ENCODE results near the gene CFAP68.

CFAP68 gene

DNA sequence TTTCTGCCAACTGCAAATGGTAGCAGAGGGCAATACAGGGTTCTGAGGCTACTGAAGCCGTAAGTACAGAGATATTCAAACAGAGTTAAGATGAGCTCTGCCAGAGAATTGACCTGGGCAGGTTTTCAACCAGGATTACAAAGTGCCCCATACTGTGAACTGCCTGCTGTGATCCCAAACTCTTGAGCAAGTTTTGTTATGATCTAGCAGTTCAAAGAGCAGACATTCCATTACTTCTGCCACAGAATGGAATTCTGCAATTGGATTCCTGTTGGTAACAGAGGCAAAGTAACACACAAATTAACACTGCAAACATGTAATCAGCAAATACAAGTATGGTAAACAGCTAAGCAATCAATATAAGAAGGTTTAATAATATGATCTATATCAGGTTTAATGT, 39.2 kb upstream of the CFAP68 start:
- Histone ChIP-seq H3K27me3 (ENCODE audit: insufficient read depth, low read length) (no peaks in the 10 kb centered on the region), H3K18ac (ENCODE audit: low read length) (no peak overlapping the region), H3K14ac (ENCODE audit: low read length) (no peak overlapping the region), H2AK5ac (ENCODE audit: low read length) (no peak overlapping the region), H3K27ac (ENCODE audit: low read depth, low read length) (no peak overlapping the region), H4K12ac (ENCODE audit: low read depth, low read length) (no peak overlapping the region), H3K79me1 (ENCODE audit: low read length) (no peaks in the 10 kb centered on the region), H3K79me2 (ENCODE audit: control insufficient read depth, insufficient read depth, low read length, poor library complexity) (no peaks in the 10 kb centered on the region), H2AFZ (ENCODE audit: insufficient read depth, low read length, poor library complexity) (no peak overlapping the region), H2BK120ac (ENCODE audit: insufficient read depth, low read length, poor library complexity) (no peak overlapping the region), H3K9ac (ENCODE audit: low read length) (no peak overlapping the region), H3K23ac (ENCODE audit: low read length) (no peak overlapping the region), H2BK5ac (ENCODE audit: low read depth, low read length, poor library complexity) (no peak overlapping the region), H3K9me3 (ENCODE audit: insufficient read depth, low read depth, low read length) (no peaks in the 10 kb centered on the region), H2BK12ac (ENCODE audit: low read length) (no peak overlapping the region), H3K4ac (ENCODE audit: low read depth, low read length) (no peak overlapping the region), H3K4me2 (ENCODE audit: low read length) (no peak overlapping the region), H3K36me3 (ENCODE audit: control insufficient read depth in 1 of 2, insufficient read depth in 2 of 2, low read length in 2 of 2) (peaks cover 4 to 12% of the 10 kb centered on the region in 2 experiments), H4K91ac (ENCODE audit: low read depth, low read length) (no peak overlapping the region), H4K8ac (ENCODE audit: low read depth, low read length) (no peak overlapping the region), H3K4me1 (ENCODE audit: control insufficient read depth in 1 of 2, insufficient read depth in 2 of 2, low read length in 2 of 2) (no peaks in the 10 kb centered on the region), H3K4me3 (ENCODE audit: low read depth, low read length) (no peak overlapping the region)
- no peak for DNase-seq
- WGBS (ENCODE audit: extremely low coverage, insufficient coverage, insufficient read length): no CpG with 5 or more reads among the region's 1 CpG

DNA sequence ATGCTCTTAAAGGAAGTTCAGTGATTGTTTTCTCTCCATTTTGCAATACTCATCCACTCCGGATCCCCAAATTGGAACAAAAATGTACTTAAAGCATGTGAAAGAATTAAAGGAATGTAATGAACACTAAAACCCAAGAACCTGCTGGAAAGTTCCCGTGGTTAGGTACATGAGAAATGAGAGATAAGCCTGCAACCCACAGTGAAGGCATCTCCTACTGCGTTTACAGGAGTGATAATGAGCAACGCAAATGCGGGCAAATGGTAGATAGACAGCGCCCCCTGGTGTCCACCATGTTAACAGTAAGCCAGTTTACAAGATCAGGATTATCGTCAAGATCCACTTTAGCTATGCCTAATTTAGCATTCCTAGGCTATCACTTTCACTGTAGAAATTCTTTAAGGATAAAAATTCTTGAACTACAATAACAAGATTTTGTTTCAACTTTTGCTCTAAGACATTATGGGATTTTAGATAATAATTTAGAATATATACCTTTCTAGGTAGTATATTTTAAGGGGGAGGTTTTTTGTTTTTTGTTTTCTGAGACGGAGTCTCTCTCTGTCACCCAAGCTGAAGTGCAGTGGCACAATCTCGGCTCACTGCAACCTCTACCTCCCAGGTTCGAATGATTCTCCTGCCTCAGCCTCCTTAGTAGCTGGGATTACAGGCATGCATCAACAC, 37.8 kb upstream of the CFAP68 start:
- peak; percentile 87 to 97 for DNase-seq
- Histone ChIP-seq H3K4me3 (ENCODE audit: low read depth, low read length) (no peak overlapping the region), H3K9me3 (ENCODE audit: insufficient read depth, low read depth, low read length) (no peaks in the 10 kb centered on the region), H3K23ac (ENCODE audit: low read length) (no peak overlapping the region), H4K91ac (ENCODE audit: low read depth, low read length) (no peak overlapping the region), H3K27ac (ENCODE audit: low read depth, low read length) (no peak overlapping the region), H3K9ac (ENCODE audit: low read length) (no peak overlapping the region), H3K4me1 (ENCODE audit: control insufficient read depth in 1 of 2, insufficient read depth in 2 of 2, low read length in 2 of 2) (no peaks in the 10 kb centered on the region), H2BK5ac (ENCODE audit: low read depth, low read length, poor library complexity) (no peak overlapping the region), H2BK120ac (ENCODE audit: insufficient read depth, low read length, poor library complexity) (no peak overlapping the region), H2BK12ac (ENCODE audit: low read length) (no peak overlapping the region), H3K79me1 (ENCODE audit: low read length) (no peaks in the 10 kb centered on the region), H3K18ac (ENCODE audit: low read length) (no peak overlapping the region), H3K36me3 (ENCODE audit: control insufficient read depth in 1 of 2, insufficient read depth in 2 of 2, low read length in 2 of 2) (peaks cover 2 to 6% of the 10 kb centered on the region in 2 experiments), H4K12ac (ENCODE audit: low read depth, low read length) (no peak overlapping the region), H2AK5ac (ENCODE audit: low read length) (no peak overlapping the region), H3K4ac (ENCODE audit: low read depth, low read length) (no peak overlapping the region), H3K14ac (ENCODE audit: low read length) (no peak overlapping the region), H2AFZ (ENCODE audit: insufficient read depth, low read length, poor library complexity) (no peak overlapping the region), H4K8ac (ENCODE audit: low read depth, low read length) (no peak overlapping the region), H3K79me2 (ENCODE audit: control insufficient read depth, insufficient read depth, low read length, poor library complexity) (no peaks in the 10 kb centered on the region), H3K4me2 (ENCODE audit: low read length) (no peak overlapping the region), H3K27me3 (ENCODE audit: insufficient read depth, low read length) (no peaks in the 10 kb centered on the region)
- no CpG with 5 or more reads among the region's 10 CpGs for WGBS (ENCODE audit: extremely low coverage, insufficient coverage, insufficient read length)

DNA sequence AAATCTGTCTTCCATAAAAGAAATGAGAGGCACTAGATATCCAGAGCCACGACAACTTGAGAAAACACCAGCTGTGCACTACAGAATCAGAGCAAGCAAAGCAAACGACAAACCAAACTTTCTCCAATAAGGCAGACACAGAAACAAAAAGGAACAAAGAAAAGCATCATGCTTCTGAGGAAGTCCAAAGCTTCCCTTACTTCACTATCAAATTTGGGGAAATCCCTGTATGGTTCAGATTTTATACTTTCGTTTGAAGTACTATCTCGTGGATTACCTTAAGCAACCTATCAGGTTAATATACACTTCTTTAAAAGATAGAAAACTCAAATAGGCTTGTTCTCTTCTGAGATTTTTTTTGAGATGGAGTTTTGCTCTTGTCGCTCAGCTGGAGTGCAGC, 35.7 kb upstream of the CFAP68 start:
- Histone ChIP-seq H3K27ac (ENCODE audit: low read depth, low read length) (no peak overlapping the region), H3K27me3 (ENCODE audit: insufficient read depth, low read length) (no peaks in the 10 kb centered on the region), H2BK12ac (ENCODE audit: low read length) (no peak overlapping the region), H3K4me1 (ENCODE audit: control insufficient read depth in 1 of 2, insufficient read depth in 2 of 2, low read length in 2 of 2) (no peaks in the 10 kb centered on the region), H3K79me1 (ENCODE audit: low read length) (no peaks in the 10 kb centered on the region), H3K36me3 (ENCODE audit: control insufficient read depth in 1 of 2, insufficient read depth in 2 of 2, low read length in 2 of 2) (peaks cover 0 to 4% of the 10 kb centered on the region in 2 experiments), H2AK5ac (ENCODE audit: low read length) (no peak overlapping the region), H3K4me2 (ENCODE audit: low read length) (no peak overlapping the region), H3K4ac (ENCODE audit: low read depth, low read length) (no peak overlapping the region), H2BK5ac (ENCODE audit: low read depth, low read length, poor library complexity) (no peak overlapping the region), H3K4me3 (ENCODE audit: low read depth, low read length) (no peak overlapping the region), H3K79me2 (ENCODE audit: control insufficient read depth, insufficient read depth, low read length, poor library complexity) (no peaks in the 10 kb centered on the region), H3K14ac (ENCODE audit: low read length) (no peak overlapping the region), H2AFZ (ENCODE audit: insufficient read depth, low read length, poor library complexity) (no peak overlapping the region), H2BK120ac (ENCODE audit: insufficient read depth, low read length, poor library complexity) (no peak overlapping the region), H3K23ac (ENCODE audit: low read length) (no peak overlapping the region), H4K12ac (ENCODE audit: low read depth, low read length) (no peak overlapping the region), H3K9me3 (ENCODE audit: insufficient read depth, low read depth, low read length) (no peaks in the 10 kb centered on the region), H3K18ac (ENCODE audit: low read length) (no peak overlapping the region), H3K9ac (ENCODE audit: low read length) (no peak overlapping the region), H4K91ac (ENCODE audit: low read depth, low read length) (no peak overlapping the region), H4K8ac (ENCODE audit: low read depth, low read length) (no peak overlapping the region)
- no CpG with 5 or more reads among the region's 5 CpGs for WGBS (ENCODE audit: extremely low coverage, insufficient coverage, insufficient read length)
- DNase-seq: no peak

DNA sequence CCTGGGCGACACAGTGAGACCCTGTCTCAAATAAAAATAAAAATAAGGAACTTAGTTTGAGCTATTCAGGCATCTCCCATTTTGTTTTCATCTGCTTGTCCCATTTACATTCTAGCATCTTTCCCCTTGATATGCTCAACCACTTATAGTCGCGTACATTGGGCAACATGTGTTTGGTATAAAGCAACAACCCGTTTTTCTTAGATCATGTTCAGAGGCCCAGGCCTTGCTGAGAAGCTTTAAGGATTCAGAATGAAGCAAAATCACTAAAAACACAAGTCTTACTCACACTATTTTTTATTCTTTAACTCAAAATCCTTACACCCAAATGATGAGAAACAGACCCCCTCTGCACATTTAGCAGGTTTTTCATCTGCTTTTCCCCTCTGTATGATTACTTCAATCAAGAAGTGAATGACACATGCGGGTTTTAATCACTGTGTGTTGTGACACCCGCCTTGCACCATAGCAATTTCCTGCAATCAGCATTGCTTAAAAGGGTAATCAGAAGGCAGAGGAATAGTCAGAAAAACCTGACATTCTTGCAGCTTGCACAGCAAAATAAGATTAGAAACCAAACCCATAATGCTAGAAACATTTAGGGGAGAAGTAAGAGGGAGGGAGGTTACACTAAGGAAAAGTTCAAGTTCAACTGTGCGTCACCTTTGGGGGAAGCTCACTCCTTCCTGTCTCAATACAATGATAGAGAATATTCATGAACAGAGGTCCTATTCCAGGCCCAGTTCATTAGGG, 33.9 kb upstream of the CFAP68 start:
- H3K79me2 ChIP-seq (ENCODE audit: control insufficient read depth, insufficient read depth, low read length, poor library complexity): no peaks in the 10 kb centered on the region
- H4K8ac ChIP-seq (ENCODE audit: low read depth, low read length): no peak overlapping the region
- no peaks in the 10 kb centered on the region for H3K27me3 ChIP-seq (ENCODE audit: insufficient read depth, low read length)
- H3K79me1 ChIP-seq (ENCODE audit: low read length): no peaks in the 10 kb centered on the region
- H3K4me2 ChIP-seq (ENCODE audit: low read length): no peak overlapping the region
- peaks cover 0 to 4% of the 10 kb centered on the region in 2 experiments for H3K36me3 ChIP-seq (ENCODE audit: control insufficient read depth in 1 of 2, insufficient read depth in 2 of 2, low read length in 2 of 2)
- no peak overlapping the region for H4K12ac ChIP-seq (ENCODE audit: low read depth, low read length)
- no peak overlapping the region for H3K18ac ChIP-seq (ENCODE audit: low read length)
- no peak overlapping the region for H2AFZ ChIP-seq (ENCODE audit: insufficient read depth, low read length, poor library complexity)
- no peak overlapping the region for H4K91ac ChIP-seq (ENCODE audit: low read depth, low read length)
- WGBS (ENCODE audit: extremely low coverage, insufficient coverage, insufficient read length): no CpG with 5 or more reads among the region's 7 CpGs
- H3K4ac ChIP-seq (ENCODE audit: low read depth, low read length): no peak overlapping the region
- H3K4me3 ChIP-seq (ENCODE audit: low read depth, low read length): no peak overlapping the region
- no peak overlapping the region for H3K23ac ChIP-seq (ENCODE audit: low read length)
- H3K27ac ChIP-seq (ENCODE audit: low read depth, low read length): no peak overlapping the region
- peak; percentile 85 to 86 for DNase-seq
- no peak overlapping the region for H2AK5ac ChIP-seq (ENCODE audit: low read length)
- H3K9ac ChIP-seq (ENCODE audit: low read length): no peak overlapping the region
- no peak overlapping the region for H2BK120ac ChIP-seq (ENCODE audit: insufficient read depth, low read length, poor library complexity)
- H3K4me1 ChIP-seq (ENCODE audit: control insufficient read depth in 1 of 2, insufficient read depth in 2 of 2, low read length in 2 of 2): no peaks in the 10 kb centered on the region
- no peaks in the 10 kb centered on the region for H3K9me3 ChIP-seq (ENCODE audit: insufficient read depth, low read depth, low read length)
- no peak overlapping the region for H2BK5ac ChIP-seq (ENCODE audit: low read depth, low read length, poor library complexity)
- no peak overlapping the region for H3K14ac ChIP-seq (ENCODE audit: low read length)
- H2BK12ac ChIP-seq (ENCODE audit: low read length): no peak overlapping the region

Data from trophoblast cell (in vitro differentiated cells and primary cell).